NB4 (cell line): ENCODE measurements around the gene SNRPB.

Experiments used
- CTCF ChIP-seq: IDR thresholded peaks from one replicate; pipeline ENCODE4 v1.5.1; 2012; ENCODE audit warnings: low read depth, low read length
- MAX ChIP-seq: IDR thresholded peaks from 2 replicates; pipeline ENCODE4 v1.6.1; 2011; ENCODE audit warnings: low read depth, low read length
- MYC ChIP-seq: IDR thresholded peaks from 2 replicates; pipeline ENCODE4 v1.6.1; 2011; ENCODE audit warnings: low read depth, low read length
- POLR2A ChIP-seq: IDR thresholded peaks from 2 replicates; pipeline ENCODE4 v1.6.1; 2011; ENCODE audit warnings: mild to moderate bottlenecking; ENCODE audit not compliant: insufficient read length; ENCODE audit errors: extremely low read depth

- TF ChIP-seq CTCF (no peak), POLR2A (no peak), MAX (no peak), MYC (no peak)
Observed at GRCh38 chr20:2518558-2518957, 48.0 kb upstream of the SNRPB start.
